GM23338 (cell line): ENCODE results near the gene VEGFB. TPM values are rescaled to one million over a fixed set of nuclear protein-coding genes. Genes with fewer than 3 reads are reported as not detected.

Experiments
- ATAC-seq: fragments of 200-7000 bp; cut with Tn5 transposase; 3 replicates; pipeline ENCODE4 v1.9.1; 2020
- DNase-seq: peaks from one replicate; pipeline ENCODE4 v3.0.0-alpha.2; 2015; ENCODE audit warnings: low spot score
- H2AFZ ChIP-seq: fragments of 200-600 bp; sonication (generic); 2 replicates; pipeline ENCODE4 v1.8.0; 2016; ENCODE audit warnings: antibody characterized with exemption, mild to moderate bottlenecking, moderate library complexity
- H3F3A ChIP-seq: fragments of 200-600 bp; sonication (generic); replicated peaks from 2 replicates; pipeline ENCODE4 v1.8.0; 2017; ENCODE audit warnings: antibody characterized with exemption, mixed run types, low read depth
- H3K27ac ChIP-seq: fragments of 200-600 bp; sonication (generic); 2 replicates; pipeline ENCODE4 v1.6.1; 2016; ENCODE audit warnings: low read depth
- H3K27me3 ChIP-seq: fragments of 200-600 bp; sonication (generic); 2 replicates; pipeline ENCODE4 v1.8.0; 2016; ENCODE audit warnings: mild to moderate bottlenecking, mixed run types, moderate library complexity; ENCODE audit not compliant: insufficient read depth
- H3K36me3 ChIP-seq: fragments of 200-600 bp; sonication (generic); 2 replicates; pipeline ENCODE4 v1.8.0; 2016; ENCODE audit warnings: mild to moderate bottlenecking; ENCODE audit not compliant: insufficient read depth
- H3K4me1 ChIP-seq: fragments of 200-600 bp; sonication (generic); 2 replicates; pipeline ENCODE4 v1.8.0; 2016; ENCODE audit warnings: mild to moderate bottlenecking, moderate library complexity; ENCODE audit not compliant: insufficient read depth
- H3K4me2 ChIP-seq: fragments of 200-600 bp; sonication (generic); 2 replicates; pipeline ENCODE4 v1.7.1; 2017; ENCODE audit warnings: mixed run types
- H3K4me3 ChIP-seq: fragments of 200-600 bp; sonication (generic); 2 replicates; pipeline ENCODE4 v1.6.1; 2016; ENCODE audit warnings: mixed run types
- H3K79me2 ChIP-seq: fragments of 200-600 bp; sonication (generic); replicated peaks from 2 replicates; pipeline ENCODE4 v1.8.0; 2017; ENCODE audit warnings: mild to moderate bottlenecking; ENCODE audit not compliant: insufficient read depth
- H3K9me2 ChIP-seq: fragments of 200-600 bp; sonication (generic); 2 replicates; pipeline ENCODE4 v1.8.0; 2017; ENCODE audit not compliant: insufficient read depth
- H4K20me1 ChIP-seq: fragments of 200-600 bp; sonication (generic); replicated peaks from 2 replicates; pipeline ENCODE4 v1.8.0; 2017; ENCODE audit warnings: mild to moderate bottlenecking; ENCODE audit not compliant: insufficient read depth
- H3K27ac Mint-ChIP-seq: 2 replicates; pipeline ENCODE4 v1.8.0; 2020; ENCODE audit warnings: inconsistent platforms, mild to moderate bottlenecking, moderate library complexity, mixed read lengths
- H3K27me3 Mint-ChIP-seq: 3 replicates; pipeline ENCODE4 v1.8.0; 2022; ENCODE audit warnings: low read depth, mild to moderate bottlenecking, moderate library complexity, mixed read lengths, inconsistent platforms; ENCODE audit not compliant: insufficient read depth, poor library complexity
- H3K36me3 Mint-ChIP-seq: 3 replicates; pipeline ENCODE4 v1.8.0; 2021; ENCODE audit warnings: low read depth, mild to moderate bottlenecking, inconsistent platforms, moderate library complexity, mixed read lengths
- H3K4me1 Mint-ChIP-seq: 3 replicates; pipeline ENCODE4 v1.8.0; 2020; ENCODE audit warnings: mild to moderate bottlenecking, inconsistent platforms, mixed read lengths
- H3K4me3 Mint-ChIP-seq: 3 replicates; pipeline ENCODE4 v1.8.0; 2021; ENCODE audit warnings: moderate library complexity, mild to moderate bottlenecking, inconsistent platforms, mixed read lengths
- H3K9me3 Mint-ChIP-seq: 3 replicates; pipeline ENCODE4 v1.8.0; 2020; ENCODE audit warnings: moderate library complexity, mild to moderate bottlenecking, inconsistent platforms, mixed read lengths
- CREB1 ChIP-seq: fragments of 250-450 bp; sonication (Bioruptor Pico); IDR thresholded peaks from 2 replicates; pipeline ENCODE4 v1.5.0; 2020; ENCODE audit warnings: low read depth, mild to moderate bottlenecking, moderate library complexity
- EZH2 ChIP-seq: fragments of 200-600 bp; sonication (generic); IDR thresholded peaks from one replicate; pipeline ENCODE4 v1.8.0; 2017; ENCODE audit warnings: antibody characterized with exemption, mild to moderate bottlenecking, low read depth; ENCODE audit not compliant: unreplicated experiment
- EZH2phosphoT487 ChIP-seq: fragments of 200-600 bp; sonication (generic); IDR thresholded peaks from one replicate; pipeline ENCODE4 v1.8.1; 2018; ENCODE audit warnings: antibody characterized with exemption; ENCODE audit not compliant: unreplicated experiment
- JUNB ChIP-seq: IDR thresholded peaks from one replicate; pipeline ENCODE4 v1.6.1; 2016; ENCODE audit warnings: antibody characterized with exemption; ENCODE audit not compliant: unreplicated experiment
- NANOG ChIP-seq: IDR thresholded peaks from 2 replicates; pipeline ENCODE4 v1.6.1; 2016; ENCODE audit warnings: antibody characterized with exemption, borderline replicate concordance
- POLR2AphosphoS5 ChIP-seq: IDR thresholded peaks from 2 replicates; pipeline ENCODE4 v1.6.1; 2016; ENCODE audit warnings: antibody characterized with exemption, low read depth
- STAT1 ChIP-seq: IDR thresholded peaks from one replicate; pipeline ENCODE4 v1.6.1; 2016; ENCODE audit warnings: antibody characterized with exemption; ENCODE audit not compliant: unreplicated experiment
- ZNF114 ChIP-seq: fragments of 250-450 bp; sonication (Bioruptor Pico); IDR thresholded peaks from 2 replicates; pipeline ENCODE4 v1.5.0; 2020; ENCODE audit warnings: mild to moderate bottlenecking, moderate library complexity
- ZNF331 ChIP-seq: fragments of 250-450 bp; sonication (Bioruptor Pico); IDR thresholded peaks from 2 replicates; pipeline ENCODE4 v1.5.0; 2020; ENCODE audit warnings: low read depth, mild to moderate bottlenecking, moderate library complexity
- polyA plus RNA-seq: library from polyadenylated mRNA; unstranded; fragments of >200 nt; fragmentation: Nextera tagmentation; extraction: Ambion mirVana; gene quantifications from 2 replicates; pipeline ENCODE4 v1.2.1, GENCODE V29; 2016
- total RNA-seq: library from RNA; depleted of rRNA; stranded (reverse); fragments of >200 nt; shearing (Covaris generic); gene quantifications from 2 replicates; pipeline ENCODE4 v1.2.3, GENCODE V29; 2014
- TF ChIP-seq, protein P1 (sequence below): fragments of 250-450 bp; sonication (Bioruptor Pico); IDR thresholded peaks from 2 replicates; pipeline ENCODE4 v1.5.0; 2020; ENCODE audit warnings: mild to moderate bottlenecking, moderate library complexity
- TF ChIP-seq, protein P2 (sequence below), 2 experiments: fragments of 200-600 bp in 1 of 2; sonication (generic) in 1 of 2; conservative IDR thresholded peaks; 2 replicates each; pipeline versions ENCODE4 v1.5.1 to v1.6.1; 2016 to 2017; ENCODE audit warnings: antibody characterized with exemption in 2 of 2, low read depth in 2 of 2, mild to moderate bottlenecking in 2 of 2, moderate library complexity in 1 of 2
- TF ChIP-seq, protein P3 (sequence below): IDR thresholded peaks from one replicate; pipeline ENCODE4 v1.6.1; 2018; ENCODE audit warnings: antibody characterized with exemption; ENCODE audit not compliant: unreplicated experiment
- TF ChIP-seq, protein P4 (sequence below): IDR thresholded peaks from 2 replicates; pipeline ENCODE4 v1.6.1; 2016; ENCODE audit warnings: antibody characterized with exemption

VEGFB gene
- total and polyA plus RNA-seq, 2 experiments from 2014 or later: 20.8 to 25.8 TPM

DNA sequence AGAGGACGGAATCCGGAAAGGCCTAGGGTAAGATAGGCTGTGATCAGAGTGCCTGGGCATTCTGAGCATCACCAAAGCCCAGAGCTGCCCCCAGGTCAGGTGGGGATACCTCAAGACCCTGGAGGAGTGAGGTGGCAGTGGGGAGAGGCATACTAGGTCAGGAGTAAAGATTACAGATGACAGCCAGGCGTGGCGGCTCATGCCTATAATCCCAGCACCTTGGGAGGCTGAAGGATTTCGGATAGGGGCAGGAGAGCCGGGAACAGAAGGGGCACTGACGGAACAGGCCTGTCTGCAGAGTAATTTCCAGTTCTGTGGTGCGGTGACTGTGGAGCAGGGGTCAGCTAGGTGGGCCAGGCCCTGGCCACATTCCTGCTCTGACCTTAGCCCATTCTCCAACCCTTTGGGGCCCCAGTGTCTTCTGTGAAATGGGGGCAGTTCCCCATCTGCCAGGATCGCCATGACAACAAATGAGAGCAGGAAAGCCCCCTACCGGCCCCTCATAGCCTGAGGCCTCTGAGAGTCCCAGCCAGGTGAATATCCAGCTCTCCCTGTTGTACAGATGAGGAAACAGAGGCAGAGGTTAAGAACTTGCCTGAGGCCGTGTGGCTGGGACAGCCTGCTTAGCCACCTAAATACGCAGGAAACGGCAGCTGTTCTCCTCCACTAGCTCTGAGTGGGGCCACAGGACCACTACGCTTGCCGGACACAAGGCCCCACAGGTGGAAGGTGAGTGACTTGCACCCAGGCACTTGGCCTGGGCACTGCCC, 40.8 kb downstream of the VEGFB start:
- Histone ChIP-seq H2AFZ (no peak overlapping the region), H3K4me3 (no peak overlapping the region), H3K27ac (no peak overlapping the region), H3K4me2 (no peak overlapping the region), H4K20me1 (no peaks in the 10 kb centered on the region; the same call in 1 of the 2 replicates), H3F3A (peaks cover 13% of the 10 kb centered on the region), H3K36me3 (no peaks in the 10 kb centered on the region), H3K79me2 (no peaks in the 10 kb centered on the region), H3K27me3 (no peaks in the 10 kb centered on the region), H3K9me2 (no peaks in the 10 kb centered on the region), H3K4me1 (peaks cover 3% of the 10 kb centered on the region; the same call in 1 of the 2 replicates)
- TF ChIP-seq STAT1 (no peak), ZNF331 (CRISPR knock-in tag) (no peak), NANOG (no peak), JUNB (no peak), ZNF114 (no peak), EZH2 (no peak), CREB1 (CRISPR knock-in tag) (no peak), POLR2AphosphoS5 (no peak), EZH2phosphoT487 (no peak)
- TF ChIP-seq, protein P1, sequence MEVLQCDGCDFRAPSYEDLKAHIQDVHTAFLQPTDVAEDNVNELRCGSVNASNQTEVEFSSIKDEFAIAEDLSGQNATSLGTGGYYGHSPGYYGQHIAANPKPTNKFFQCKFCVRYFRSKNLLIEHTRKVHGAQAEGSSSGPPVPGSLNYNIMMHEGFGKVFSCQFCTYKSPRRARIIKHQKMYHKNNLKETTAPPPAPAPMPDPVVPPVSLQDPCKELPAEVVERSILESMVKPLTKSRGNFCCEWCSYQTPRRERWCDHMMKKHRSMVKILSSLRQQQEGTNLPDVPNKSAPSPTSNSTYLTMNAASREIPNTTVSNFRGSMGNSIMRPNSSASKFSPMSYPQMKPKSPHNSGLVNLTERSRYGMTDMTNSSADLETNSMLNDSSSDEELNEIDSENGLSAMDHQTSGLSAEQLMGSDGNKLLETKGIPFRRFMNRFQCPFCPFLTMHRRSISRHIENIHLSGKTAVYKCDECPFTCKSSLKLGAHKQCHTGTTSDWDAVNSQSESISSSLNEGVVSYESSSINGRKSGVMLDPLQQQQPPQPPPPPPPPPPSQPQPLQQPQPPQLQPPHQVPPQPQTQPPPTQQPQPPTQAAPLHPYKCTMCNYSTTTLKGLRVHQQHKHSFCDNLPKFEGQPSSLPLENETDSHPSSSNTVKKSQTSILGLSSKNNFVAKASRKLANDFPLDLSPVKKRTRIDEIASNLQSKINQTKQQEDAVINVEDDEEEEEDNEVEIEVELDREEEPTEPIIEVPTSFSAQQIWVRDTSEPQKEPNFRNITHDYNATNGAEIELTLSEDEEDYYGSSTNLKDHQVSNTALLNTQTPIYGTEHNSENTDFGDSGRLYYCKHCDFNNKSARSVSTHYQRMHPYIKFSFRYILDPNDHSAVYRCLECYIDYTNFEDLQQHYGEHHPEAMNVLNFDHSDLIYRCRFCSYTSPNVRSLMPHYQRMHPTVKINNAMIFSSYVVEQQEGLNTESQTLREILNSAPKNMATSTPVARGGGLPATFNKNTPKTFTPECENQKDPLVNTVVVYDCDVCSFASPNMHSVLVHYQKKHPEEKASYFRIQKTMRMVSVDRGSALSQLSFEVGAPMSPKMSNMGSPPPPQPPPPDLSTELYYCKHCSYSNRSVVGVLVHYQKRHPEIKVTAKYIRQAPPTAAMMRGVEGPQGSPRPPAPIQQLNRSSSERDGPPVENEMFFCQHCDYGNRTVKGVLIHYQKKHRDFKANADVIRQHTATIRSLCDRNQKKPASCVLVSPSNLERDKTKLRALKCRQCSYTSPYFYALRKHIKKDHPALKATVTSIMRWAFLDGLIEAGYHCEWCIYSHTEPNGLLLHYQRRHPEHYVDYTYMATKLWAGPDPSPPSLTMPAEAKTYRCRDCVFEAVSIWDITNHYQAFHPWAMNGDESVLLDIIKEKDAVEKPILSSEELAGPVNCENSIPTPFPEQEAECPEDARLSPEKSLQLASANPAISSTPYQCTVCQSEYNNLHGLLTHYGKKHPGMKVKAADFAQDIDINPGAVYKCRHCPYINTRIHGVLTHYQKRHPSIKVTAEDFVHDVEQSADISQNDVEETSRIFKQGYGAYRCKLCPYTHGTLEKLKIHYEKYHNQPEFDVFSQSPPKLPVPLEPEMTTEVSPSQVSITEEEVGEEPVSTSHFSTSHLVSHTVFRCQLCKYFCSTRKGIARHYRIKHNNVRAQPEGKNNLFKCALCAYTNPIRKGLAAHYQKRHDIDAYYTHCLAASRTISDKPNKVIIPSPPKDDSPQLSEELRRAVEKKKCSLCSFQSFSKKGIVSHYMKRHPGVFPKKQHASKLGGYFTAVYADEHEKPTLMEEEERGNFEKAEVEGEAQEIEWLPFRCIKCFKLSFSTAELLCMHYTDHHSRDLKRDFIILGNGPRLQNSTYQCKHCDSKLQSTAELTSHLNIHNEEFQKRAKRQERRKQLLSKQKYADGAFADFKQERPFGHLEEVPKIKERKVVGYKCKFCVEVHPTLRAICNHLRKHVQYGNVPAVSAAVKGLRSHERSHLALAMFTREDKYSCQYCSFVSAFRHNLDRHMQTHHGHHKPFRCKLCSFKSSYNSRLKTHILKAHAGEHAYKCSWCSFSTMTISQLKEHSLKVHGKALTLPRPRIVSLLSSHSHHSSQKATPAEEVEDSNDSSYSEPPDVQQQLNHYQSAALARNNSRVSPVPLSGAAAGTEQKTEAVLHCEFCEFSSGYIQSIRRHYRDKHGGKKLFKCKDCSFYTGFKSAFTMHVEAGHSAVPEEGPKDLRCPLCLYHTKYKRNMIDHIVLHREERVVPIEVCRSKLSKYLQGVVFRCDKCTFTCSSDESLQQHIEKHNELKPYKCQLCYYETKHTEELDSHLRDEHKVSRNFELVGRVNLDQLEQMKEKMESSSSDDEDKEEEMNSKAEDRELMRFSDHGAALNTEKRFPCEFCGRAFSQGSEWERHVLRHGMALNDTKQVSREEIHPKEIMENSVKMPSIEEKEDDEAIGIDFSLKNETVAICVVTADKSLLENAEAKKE (CRISPR knock-in tag): no peak
- TF ChIP-seq, protein P2, sequence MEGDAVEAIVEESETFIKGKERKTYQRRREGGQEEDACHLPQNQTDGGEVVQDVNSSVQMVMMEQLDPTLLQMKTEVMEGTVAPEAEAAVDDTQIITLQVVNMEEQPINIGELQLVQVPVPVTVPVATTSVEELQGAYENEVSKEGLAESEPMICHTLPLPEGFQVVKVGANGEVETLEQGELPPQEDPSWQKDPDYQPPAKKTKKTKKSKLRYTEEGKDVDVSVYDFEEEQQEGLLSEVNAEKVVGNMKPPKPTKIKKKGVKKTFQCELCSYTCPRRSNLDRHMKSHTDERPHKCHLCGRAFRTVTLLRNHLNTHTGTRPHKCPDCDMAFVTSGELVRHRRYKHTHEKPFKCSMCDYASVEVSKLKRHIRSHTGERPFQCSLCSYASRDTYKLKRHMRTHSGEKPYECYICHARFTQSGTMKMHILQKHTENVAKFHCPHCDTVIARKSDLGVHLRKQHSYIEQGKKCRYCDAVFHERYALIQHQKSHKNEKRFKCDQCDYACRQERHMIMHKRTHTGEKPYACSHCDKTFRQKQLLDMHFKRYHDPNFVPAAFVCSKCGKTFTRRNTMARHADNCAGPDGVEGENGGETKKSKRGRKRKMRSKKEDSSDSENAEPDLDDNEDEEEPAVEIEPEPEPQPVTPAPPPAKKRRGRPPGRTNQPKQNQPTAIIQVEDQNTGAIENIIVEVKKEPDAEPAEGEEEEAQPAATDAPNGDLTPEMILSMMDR (conservative IDR thresholded peaks at IDR 0.05; ENCODE audit: low read depth in 2 of 2): no peak
- TF ChIP-seq, protein P3, sequence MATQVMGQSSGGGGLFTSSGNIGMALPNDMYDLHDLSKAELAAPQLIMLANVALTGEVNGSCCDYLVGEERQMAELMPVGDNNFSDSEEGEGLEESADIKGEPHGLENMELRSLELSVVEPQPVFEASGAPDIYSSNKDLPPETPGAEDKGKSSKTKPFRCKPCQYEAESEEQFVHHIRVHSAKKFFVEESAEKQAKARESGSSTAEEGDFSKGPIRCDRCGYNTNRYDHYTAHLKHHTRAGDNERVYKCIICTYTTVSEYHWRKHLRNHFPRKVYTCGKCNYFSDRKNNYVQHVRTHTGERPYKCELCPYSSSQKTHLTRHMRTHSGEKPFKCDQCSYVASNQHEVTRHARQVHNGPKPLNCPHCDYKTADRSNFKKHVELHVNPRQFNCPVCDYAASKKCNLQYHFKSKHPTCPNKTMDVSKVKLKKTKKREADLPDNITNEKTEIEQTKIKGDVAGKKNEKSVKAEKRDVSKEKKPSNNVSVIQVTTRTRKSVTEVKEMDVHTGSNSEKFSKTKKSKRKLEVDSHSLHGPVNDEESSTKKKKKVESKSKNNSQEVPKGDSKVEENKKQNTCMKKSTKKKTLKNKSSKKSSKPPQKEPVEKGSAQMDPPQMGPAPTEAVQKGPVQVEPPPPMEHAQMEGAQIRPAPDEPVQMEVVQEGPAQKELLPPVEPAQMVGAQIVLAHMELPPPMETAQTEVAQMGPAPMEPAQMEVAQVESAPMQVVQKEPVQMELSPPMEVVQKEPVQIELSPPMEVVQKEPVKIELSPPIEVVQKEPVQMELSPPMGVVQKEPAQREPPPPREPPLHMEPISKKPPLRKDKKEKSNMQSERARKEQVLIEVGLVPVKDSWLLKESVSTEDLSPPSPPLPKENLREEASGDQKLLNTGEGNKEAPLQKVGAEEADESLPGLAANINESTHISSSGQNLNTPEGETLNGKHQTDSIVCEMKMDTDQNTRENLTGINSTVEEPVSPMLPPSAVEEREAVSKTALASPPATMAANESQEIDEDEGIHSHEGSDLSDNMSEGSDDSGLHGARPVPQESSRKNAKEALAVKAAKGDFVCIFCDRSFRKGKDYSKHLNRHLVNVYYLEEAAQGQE: no peak
- TF ChIP-seq, protein P4, sequence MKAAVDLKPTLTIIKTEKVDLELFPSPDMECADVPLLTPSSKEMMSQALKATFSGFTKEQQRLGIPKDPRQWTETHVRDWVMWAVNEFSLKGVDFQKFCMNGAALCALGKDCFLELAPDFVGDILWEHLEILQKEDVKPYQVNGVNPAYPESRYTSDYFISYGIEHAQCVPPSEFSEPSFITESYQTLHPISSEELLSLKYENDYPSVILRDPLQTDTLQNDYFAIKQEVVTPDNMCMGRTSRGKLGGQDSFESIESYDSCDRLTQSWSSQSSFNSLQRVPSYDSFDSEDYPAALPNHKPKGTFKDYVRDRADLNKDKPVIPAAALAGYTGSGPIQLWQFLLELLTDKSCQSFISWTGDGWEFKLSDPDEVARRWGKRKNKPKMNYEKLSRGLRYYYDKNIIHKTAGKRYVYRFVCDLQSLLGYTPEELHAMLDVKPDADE: no peak
- Mint-ChIP-seq H3K9me3 (peaks cover under 1% of the 10 kb centered on the region; the same call in 1 of the 3 replicates), H3K4me1 (peaks cover 12% of the 10 kb centered on the region; the same call in 2 of the 3 replicates), H3K36me3 (no peaks in the 10 kb centered on the region; the same call in 1 of the 3 replicates), H3K27me3 (peaks cover 14% of the 10 kb centered on the region), H3K4me3 (no peak overlapping the region), H3K27ac (no peak overlapping the region)
- DNase-seq (no peak), ATAC-seq (no peak)
